Suprapubic skin (tissue), 4 donors: ENCODE measurements around the gene A3GALT2. TPM values are rescaled to one million over a fixed set of nuclear protein-coding genes. Genes with fewer than 3 reads are reported as not detected.

Experiments
- DNase-seq, 2 donors: peaks; one replicate each; pipeline ENCODE4 v3.0.0-alpha.2; 2019; ENCODE audit warnings: low spot score in 2 of 2
- H3K27ac ChIP-seq: fragments of 200-600 bp; sonication (generic); one replicate; pipeline ENCODE4 v1.5.1; 2019
- H3K27me3 ChIP-seq: fragments of 200-600 bp; sonication (generic); one replicate; pipeline ENCODE4 v1.5.1; 2019
- H3K36me3 ChIP-seq: fragments of 200-600 bp; sonication (generic); one replicate; pipeline ENCODE4 v1.5.1; 2019
- H3K4me1 ChIP-seq: fragments of 200-600 bp; sonication (generic); one replicate; pipeline ENCODE4 v1.5.1; 2019
- H3K4me3 ChIP-seq: fragments of 200-600 bp; sonication (generic); one replicate; pipeline ENCODE4 v1.5.1; 2019; ENCODE audit warnings: mild to moderate bottlenecking
- H3K9me3 ChIP-seq: fragments of 200-600 bp; sonication (generic); one replicate; pipeline ENCODE4 v1.5.1; 2019
- EP300 ChIP-seq: sonication (generic); formaldehyde crosslinking; IDR thresholded peaks from one replicate; pipeline ENCODE4 v1.6.1; 2017; ENCODE audit warnings: antibody characterized with exemption
- POLR2A ChIP-seq, 2 donors: fragments of 450-650 bp; IDR thresholded peaks; one replicate each; pipeline ENCODE4 v1.6.1; 2017; ENCODE audit warnings: antibody characterized with exemption in 2 of 2, mild to moderate bottlenecking in 2 of 2, moderate library complexity in 2 of 2
- POLR2AphosphoS5 ChIP-seq, 3 donors: sonication (generic); formaldehyde crosslinking; IDR thresholded peaks; one replicate each; pipeline ENCODE4 v1.6.1; 2017; ENCODE audit warnings: antibody characterized with exemption in 3 of 3
- WGBS: methylation state at CpG from one replicate; pipeline ENCODE4 v1.1.5; 2018; 5-methylcytosine and 5-hydroxymethylcytosine counted together
- total RNA-seq, 4 donors: library from RNA; depleted of rRNA; stranded (reverse); fragments of >200 nt; gene quantifications; one replicate each; pipeline ENCODE4 v1.1.0, GENCODE V29; 2016
- TF ChIP-seq, protein P1 (sequence below), 2 donors: fragments of 200-600 bp in 1 of 2; fragments of 450-650 bp in 1 of 2; sonication (generic) in 1 of 2; IDR thresholded peaks; one replicate each; pipeline ENCODE4 v1.5.1; 2016 to 2019; ENCODE audit warnings: antibody characterized with exemption in 2 of 2, mild to moderate bottlenecking in 1 of 2, moderate library complexity in 1 of 2

The A3GALT2 gene
- total RNA-seq, 4 donors from 2014 or later: not detected

DNA sequence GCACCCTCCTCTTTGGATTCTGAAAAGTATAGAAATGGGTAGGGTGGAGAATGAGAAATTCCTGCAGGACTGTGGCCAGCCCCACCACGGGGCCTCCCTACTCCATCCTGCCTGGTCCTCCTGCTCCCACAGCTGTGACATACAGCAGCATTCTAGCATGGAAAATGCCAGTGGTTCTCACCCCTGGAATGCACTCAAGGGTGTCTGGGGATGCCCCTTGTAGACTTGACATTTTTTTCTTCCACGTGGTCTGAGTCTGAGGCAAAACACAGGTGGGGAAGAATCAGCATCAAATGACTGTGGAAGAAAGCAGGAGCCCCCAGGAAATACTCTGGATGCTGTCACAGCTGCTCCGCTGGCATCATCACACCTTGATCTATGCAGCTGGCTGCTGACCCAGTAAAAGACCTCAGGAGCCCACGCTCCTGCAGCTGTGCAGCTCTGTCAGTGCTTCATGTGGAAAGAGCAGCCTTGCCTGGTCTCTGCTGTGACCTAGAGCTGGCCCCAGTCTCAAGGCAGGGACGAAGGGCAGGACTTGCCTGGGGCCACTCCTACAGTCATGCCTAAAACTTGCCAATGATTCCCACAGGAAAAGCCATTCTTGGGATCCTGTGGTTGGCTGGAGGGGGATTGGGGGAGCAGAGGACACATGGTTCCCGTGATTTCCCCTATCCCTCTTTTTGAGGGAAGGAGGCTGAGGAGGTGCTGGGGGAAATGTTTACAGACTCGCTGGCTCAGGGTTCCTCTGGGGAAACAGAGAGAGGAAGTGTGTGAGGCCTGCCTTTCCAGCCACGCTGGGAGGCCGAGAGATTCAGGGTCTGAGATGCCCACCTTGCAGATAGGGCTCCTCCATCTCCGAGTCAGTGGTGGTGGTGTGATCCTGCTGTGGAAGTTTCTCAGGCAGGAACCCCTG, 10.8 kb upstream of the A3GALT2 start:
- H3K27ac ChIP-seq: no peak overlapping the region
- H3K4me1 ChIP-seq: peaks cover 61% of the 10 kb centered on the region
- no peak overlapping the region for H3K4me3 ChIP-seq
- no peaks in the 10 kb centered on the region for H3K27me3 ChIP-seq
- H3K36me3 ChIP-seq: peaks cover 65% of the 10 kb centered on the region
- 75% methylated on average over 9 of the region's 10 CpGs for WGBS
- H3K9me3 ChIP-seq: no peaks in the 10 kb centered on the region
- TF ChIP-seq, protein P1, sequence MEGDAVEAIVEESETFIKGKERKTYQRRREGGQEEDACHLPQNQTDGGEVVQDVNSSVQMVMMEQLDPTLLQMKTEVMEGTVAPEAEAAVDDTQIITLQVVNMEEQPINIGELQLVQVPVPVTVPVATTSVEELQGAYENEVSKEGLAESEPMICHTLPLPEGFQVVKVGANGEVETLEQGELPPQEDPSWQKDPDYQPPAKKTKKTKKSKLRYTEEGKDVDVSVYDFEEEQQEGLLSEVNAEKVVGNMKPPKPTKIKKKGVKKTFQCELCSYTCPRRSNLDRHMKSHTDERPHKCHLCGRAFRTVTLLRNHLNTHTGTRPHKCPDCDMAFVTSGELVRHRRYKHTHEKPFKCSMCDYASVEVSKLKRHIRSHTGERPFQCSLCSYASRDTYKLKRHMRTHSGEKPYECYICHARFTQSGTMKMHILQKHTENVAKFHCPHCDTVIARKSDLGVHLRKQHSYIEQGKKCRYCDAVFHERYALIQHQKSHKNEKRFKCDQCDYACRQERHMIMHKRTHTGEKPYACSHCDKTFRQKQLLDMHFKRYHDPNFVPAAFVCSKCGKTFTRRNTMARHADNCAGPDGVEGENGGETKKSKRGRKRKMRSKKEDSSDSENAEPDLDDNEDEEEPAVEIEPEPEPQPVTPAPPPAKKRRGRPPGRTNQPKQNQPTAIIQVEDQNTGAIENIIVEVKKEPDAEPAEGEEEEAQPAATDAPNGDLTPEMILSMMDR (IDR thresholded peaks at IDR 0.05): no peak
- TF ChIP-seq POLR2AphosphoS5 (IDR thresholded peaks at IDR 0.05) (no peak), POLR2A (IDR thresholded peaks at IDR 0.05) (no peak)
- DNase-seq: peak; percentile 43 to 49

DNA sequence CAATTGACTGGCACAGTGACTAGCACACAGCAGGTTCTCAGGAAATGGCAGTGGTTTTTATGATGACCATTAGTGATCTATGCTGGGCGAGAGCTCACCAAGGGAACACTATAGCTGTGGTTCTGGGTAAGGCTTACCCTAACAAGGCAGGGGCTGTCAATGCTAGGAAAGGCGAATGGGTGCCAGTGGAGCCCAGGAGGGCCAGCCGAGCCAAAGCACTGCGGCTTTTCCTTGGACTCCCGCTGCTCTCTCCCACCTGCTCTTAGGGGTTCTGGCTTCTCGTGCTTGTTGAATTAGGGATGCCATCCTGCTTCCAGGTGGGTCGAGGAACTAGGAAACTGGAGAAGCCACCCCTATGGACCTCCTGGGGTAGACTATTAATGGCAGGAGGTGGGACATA, 10.0 kb upstream of the A3GALT2 start:
- no peak for TF ChIP-seq EP300
- no peak for TF ChIP-seq POLR2A (IDR thresholded peaks at IDR 0.05)
- TF ChIP-seq, protein P1 (IDR thresholded peaks at IDR 0.05): no peak
- TF ChIP-seq POLR2AphosphoS5 (IDR thresholded peaks at IDR 0.05): no peak
- peaks cover 53% of the 10 kb centered on the region for H3K4me1 ChIP-seq
- H3K27ac ChIP-seq: no peak overlapping the region
- WGBS: 86% methylated on average over 7 of the region's 7 CpGs
- H3K9me3 ChIP-seq: no peaks in the 10 kb centered on the region
- DNase-seq: peak; percentile 40 to 55
- no peak overlapping the region for H3K4me3 ChIP-seq
- no peaks in the 10 kb centered on the region for H3K27me3 ChIP-seq
- peaks cover 73% of the 10 kb centered on the region for H3K36me3 ChIP-seq

DNA sequence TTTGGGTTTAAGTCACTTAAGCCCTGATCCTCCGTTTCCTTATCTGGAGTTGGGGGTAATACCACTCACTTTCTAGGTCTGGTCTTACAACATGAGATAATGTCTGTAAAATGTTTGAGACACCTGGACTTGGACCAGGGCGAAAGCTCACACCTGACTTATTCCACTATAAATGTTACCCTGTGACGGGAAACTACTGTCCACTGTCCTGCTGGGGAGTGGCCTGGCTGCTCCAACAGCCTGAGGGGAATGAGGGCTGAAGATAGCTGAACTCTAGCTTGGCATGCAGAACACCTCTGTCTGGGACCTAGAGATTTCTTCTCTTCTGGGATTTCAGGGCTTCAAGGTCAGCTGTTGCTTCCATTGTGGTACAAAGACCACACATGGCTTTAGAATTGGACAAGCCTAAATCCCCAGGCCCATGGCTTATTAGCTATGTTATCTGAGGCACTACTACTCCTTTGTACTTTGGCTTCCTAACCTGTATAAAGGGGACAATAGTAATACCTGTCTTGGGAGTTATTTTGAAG, 9.5 kb upstream of the A3GALT2 start:
- peaks cover 50% of the 10 kb centered on the region for H3K4me1 ChIP-seq
- peaks cover 78% of the 10 kb centered on the region for H3K36me3 ChIP-seq
- peak in 1 of 2 donors; percentile 4 for DNase-seq
- 94% methylated on average over 3 of the region's 3 CpGs for WGBS
- no peak overlapping the region for H3K4me3 ChIP-seq
- H3K27ac ChIP-seq: no peak overlapping the region
- no peak for TF ChIP-seq POLR2A (IDR thresholded peaks at IDR 0.05)
- no peak for TF ChIP-seq POLR2AphosphoS5 (IDR thresholded peaks at IDR 0.05)
- TF ChIP-seq, protein P1 (IDR thresholded peaks at IDR 0.05): no peak
- no peak for TF ChIP-seq EP300
- H3K27me3 ChIP-seq: no peaks in the 10 kb centered on the region
- H3K9me3 ChIP-seq: no peaks in the 10 kb centered on the region

DNA sequence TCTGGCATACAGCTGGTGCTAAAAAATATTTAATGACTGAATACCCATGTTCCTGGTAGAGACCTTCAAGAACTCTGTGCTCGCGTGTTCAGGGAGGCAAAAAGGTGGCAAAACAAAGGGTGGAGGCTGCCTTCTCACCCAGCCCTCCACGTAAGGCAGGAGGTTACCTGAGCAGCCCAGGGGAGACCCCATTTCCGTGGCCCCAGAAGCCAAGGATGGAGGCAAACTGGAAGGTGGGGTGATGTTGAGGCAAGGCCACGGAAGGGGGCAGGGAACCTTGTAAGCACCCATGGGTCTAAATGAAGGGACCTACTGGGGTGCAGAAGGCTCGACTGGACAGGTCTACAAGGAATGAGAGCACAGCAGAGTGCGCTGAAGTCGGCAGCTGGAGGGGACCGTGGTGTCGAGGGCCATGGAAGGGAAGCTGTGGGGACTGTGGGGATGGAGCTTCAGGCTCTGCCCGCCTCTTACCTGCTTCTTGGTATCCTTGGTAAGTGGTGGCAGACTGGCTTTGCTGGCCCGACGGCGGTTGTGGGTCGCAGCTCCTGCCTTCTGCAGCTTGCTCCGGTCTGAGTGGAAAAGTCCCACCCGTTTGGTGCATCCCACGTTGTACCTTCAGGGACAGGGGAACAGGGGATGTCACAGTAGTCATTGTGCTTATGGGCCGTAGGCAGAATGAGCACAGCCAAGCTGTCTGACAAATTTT, 8.9 kb upstream of the A3GALT2 start:
- WGBS: 90% methylated on average over 10 of the region's 19 CpGs

More for the DNA sequence above, 8.9 kb upstream of the A3GALT2 start:
- Histone ChIP-seq H3K9me3 (no peaks in the 10 kb centered on the region), H3K27ac (no peak overlapping the region), H3K36me3 (peaks cover 85% of the 10 kb centered on the region), H3K4me3 (no peak overlapping the region), H3K4me1 (peaks cover 43% of the 10 kb centered on the region), H3K27me3 (no peaks in the 10 kb centered on the region)
- TF ChIP-seq POLR2A (IDR thresholded peaks at IDR 0.05) (no peak), POLR2AphosphoS5 (IDR thresholded peaks at IDR 0.05) (no peak), EP300 (no peak)
- TF ChIP-seq, protein P1 (IDR thresholded peaks at IDR 0.05): no peak
- peak; percentile 46 to 63 for DNase-seq
